ENCODE data around the gene RABGAP1L. TPM values are rescaled to one million over a fixed set of nuclear protein-coding genes. Genes with fewer than 3 reads are reported as not detected.

RABGAP1L gene
- total and polyA plus RNA-seq, 12 donors, result 13.0 to 167 (median 109) TPM

DNA sequence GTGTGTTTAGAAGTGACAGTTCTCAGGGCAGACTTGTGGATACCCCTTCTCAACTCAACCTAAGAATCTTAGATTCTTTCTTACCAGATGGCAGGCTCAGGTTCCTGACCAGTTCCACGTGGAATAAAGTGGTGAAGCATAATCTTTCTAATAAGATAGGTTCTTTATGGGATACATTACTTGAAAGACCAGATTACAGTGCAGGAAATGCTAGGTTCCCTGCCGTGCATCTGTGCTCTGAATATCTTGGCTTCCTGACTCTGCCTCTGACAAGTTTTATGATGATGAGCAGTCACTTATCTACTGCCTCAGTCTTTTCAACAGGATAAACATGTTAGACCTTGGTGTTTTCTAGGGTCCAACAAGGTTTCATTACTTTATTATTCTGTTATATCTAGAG is 632.5 kb downstream of the RABGAP1L start:
- no peaks in the 10 kb centered on the region for H3K9me3 ChIP-seq
- no peaks in the 10 kb centered on the region for H3K36me3 ChIP-seq
- H3K27me3 ChIP-seq, result no peaks in the 10 kb centered on the region
- H3K27ac ChIP-seq, result no peak overlapping the region
- WGBS, 2 donors, result 38% methylated on average over 2 of the region's 2 CpGs
- intact Hi-C loops (cut with DNase I), result no loop called here
- peaks cover 0 to 12% (median 0%) of the 10 kb centered on the region in 9 donors for H3K4me1 ChIP-seq
- no peak overlapping the region for H3K4me3 ChIP-seq
- ATAC-seq, result no peak
- no peak for DNase-seq
- TF ChIP-seq, protein P1, sequence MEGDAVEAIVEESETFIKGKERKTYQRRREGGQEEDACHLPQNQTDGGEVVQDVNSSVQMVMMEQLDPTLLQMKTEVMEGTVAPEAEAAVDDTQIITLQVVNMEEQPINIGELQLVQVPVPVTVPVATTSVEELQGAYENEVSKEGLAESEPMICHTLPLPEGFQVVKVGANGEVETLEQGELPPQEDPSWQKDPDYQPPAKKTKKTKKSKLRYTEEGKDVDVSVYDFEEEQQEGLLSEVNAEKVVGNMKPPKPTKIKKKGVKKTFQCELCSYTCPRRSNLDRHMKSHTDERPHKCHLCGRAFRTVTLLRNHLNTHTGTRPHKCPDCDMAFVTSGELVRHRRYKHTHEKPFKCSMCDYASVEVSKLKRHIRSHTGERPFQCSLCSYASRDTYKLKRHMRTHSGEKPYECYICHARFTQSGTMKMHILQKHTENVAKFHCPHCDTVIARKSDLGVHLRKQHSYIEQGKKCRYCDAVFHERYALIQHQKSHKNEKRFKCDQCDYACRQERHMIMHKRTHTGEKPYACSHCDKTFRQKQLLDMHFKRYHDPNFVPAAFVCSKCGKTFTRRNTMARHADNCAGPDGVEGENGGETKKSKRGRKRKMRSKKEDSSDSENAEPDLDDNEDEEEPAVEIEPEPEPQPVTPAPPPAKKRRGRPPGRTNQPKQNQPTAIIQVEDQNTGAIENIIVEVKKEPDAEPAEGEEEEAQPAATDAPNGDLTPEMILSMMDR (IDR thresholded peaks at IDR 0.05), result no peak

DNA sequence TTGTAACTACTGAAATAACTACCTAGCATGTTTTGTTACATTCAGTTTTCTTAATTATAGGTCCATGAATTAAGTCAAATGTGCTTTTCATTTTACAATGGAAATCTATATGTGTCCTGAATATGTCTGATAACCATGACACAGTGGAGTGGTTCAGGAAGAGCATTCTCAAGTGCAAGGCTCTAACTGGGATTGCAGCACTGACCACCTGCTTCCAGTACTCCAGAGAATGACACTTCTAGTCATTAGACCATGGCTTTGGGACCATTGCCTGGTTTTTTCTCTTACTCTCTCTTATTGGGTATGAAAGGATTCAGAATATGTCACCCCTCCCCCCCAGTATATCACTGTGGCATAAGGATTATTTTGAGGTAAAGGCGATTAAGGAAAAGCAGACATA is 635.5 kb downstream of the RABGAP1L start:
- DNase-seq (no peak), ATAC-seq (no peak)
- Histone ChIP-seq H3K36me3 (no peaks in the 10 kb centered on the region), H3K9me3 (no peaks in the 10 kb centered on the region), H3K27ac (no peak overlapping the region), H3K4me3 (no peak overlapping the region), H3K4me1 (peaks cover 0 to 11% (median 6%) of the 10 kb centered on the region in 9 donors), H3K27me3 (no peaks in the 10 kb centered on the region)
- TF ChIP-seq, protein P1 (IDR thresholded peaks at IDR 0.05), result no peak
- 96 to 100% methylated on average over 1 of the region's 1 CpG for WGBS, 2 donors
- intact Hi-C loops (cut with DNase I), result no loop called here

- no peak for DNase-seq
- TF ChIP-seq, protein P1 (IDR thresholded peaks at IDR 0.05), result no peak
- Histone ChIP-seq H3K27ac (no peak overlapping the region), H3K4me1 (peaks cover 0 to 19% (median 12%) of the 10 kb centered on the region in 9 donors), H3K27me3 (no peaks in the 10 kb centered on the region), H3K9me3 (no peaks in the 10 kb centered on the region), H3K36me3 (no peaks in the 10 kb centered on the region), H3K4me3 (no peak overlapping the region)
- no peak for ATAC-seq
- 94 to 96% methylated on average over 2 of the region's 2 CpGs for WGBS, 2 donors
- intact Hi-C loops (cut with DNase I), result no loop called here
These were observed 636.5 kb downstream of the RABGAP1L start for GRCh38 chr1:174795806-174796205.

DNA sequence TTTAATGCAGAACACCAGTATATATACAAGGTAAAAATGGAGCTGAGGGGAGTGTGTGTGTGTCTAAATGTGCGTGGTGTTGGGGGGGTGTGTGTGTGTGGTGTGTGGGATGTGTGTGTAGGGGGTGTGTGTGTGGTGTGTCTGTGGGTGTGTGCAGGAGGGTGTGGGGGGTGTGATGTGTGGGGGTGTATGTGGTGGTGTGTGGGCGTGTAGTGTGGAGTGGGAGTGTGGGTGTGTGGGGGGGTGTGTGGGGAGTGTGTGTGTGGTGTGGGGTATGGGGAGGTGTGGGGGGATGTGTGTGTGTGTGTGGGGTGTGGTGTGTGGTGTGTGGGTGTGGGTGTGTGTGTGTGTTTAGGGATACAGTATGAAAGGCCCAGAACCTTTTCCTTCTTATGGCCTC is 638.1 kb downstream of the RABGAP1L start:
- DNase-seq (no peak), ATAC-seq (peak in 1 of 8 donors; percentile 37)
- H3K27me3 ChIP-seq, result no peaks in the 10 kb centered on the region
- H3K4me1 ChIP-seq, result peaks cover 0 to 26% (median 16%) of the 10 kb centered on the region in 9 donors
- WGBS, 2 donors, result 94 to 98% methylated on average over 2 of the region's 2 CpGs
- no peak overlapping the region for H3K4me3 ChIP-seq
- no peaks in the 10 kb centered on the region for H3K9me3 ChIP-seq
- no peak overlapping the region for H3K27ac ChIP-seq
- intact Hi-C loops (cut with DNase I), result no loop called here
- TF ChIP-seq, protein P1 (IDR thresholded peaks at IDR 0.05), result no peak
- no peaks in the 10 kb centered on the region for H3K36me3 ChIP-seq
